GM12878 (cell line): ENCODE results near the gene SERTAD1. TPM values are rescaled to one million over a fixed set of nuclear protein-coding genes. Genes with fewer than 3 reads are reported as not detected.

Experiments used
- ATAC-seq: fragments of 200-7000 bp; cut with Tn5 transposase; 3 replicates; pipeline ENCODE4 v1.9.1; 2020; ENCODE audit warnings: mild to moderate bottlenecking, moderate library complexity
- BruUV-seq: library from RNA; stranded (reverse); fragments of 400-500 nt; replicated peaks from 2 replicates; lab custom pipeline; 2021; lab: Mats Ljungman, UMichigan
- CTCF ChIA-PET: fragments of 300-600 bp; sonication (Branson Sonifier 250); formaldehyde crosslinking; extraction: SDS; loops from one replicate; lab custom pipeline; 2021; ENCODE audit warnings: inconsistent platforms; lab: Yijun Ruan, JAX
- POLR2A ChIA-PET: fragments of 350-600 bp; formaldehyde crosslinking; extraction: SDS; loops from one replicate; lab custom pipeline; 2021; ENCODE audit warnings: inconsistent platforms; lab: Charles Lee
- RAD21 ChIA-PET: fragments of 300-600 bp; sonication (Branson Sonifier 250); formaldehyde crosslinking; loops from one replicate; lab custom pipeline; 2023; ENCODE audit warnings: antibody characterized with exemption; ENCODE audit not compliant: unreplicated experiment; lab: Charles Lee
- SMC1A ChIA-PET: fragments of 300-600 bp; sonication (Branson Sonifier 250); formaldehyde crosslinking; loops from one replicate; lab custom pipeline; 2023; ENCODE audit not compliant: unreplicated experiment, uncharacterized antibody; lab: Charles Lee
- DNase-seq: peaks from one replicate; pipeline ENCODE4 v3.0.0-alpha.2; 2011; ENCODE audit warnings: low read depth, low spot score
- FAIRE-seq: peaks from 3 replicates; lab custom pipeline; 2011; peaks lifted over from hg19 to GRCh38; lab: Jason Lieb, UNC
- H2AFZ ChIP-seq: 2 replicates; pipeline ENCODE4 v1.6.0; 2011; ENCODE audit warnings: low read depth, low read length, control low read depth; ENCODE audit not compliant: control insufficient read depth
- H3K27ac ChIP-seq: 2 replicates; pipeline ENCODE4 v1.5.1; 2011; ENCODE audit warnings: control low read depth; ENCODE audit not compliant: control insufficient read depth, insufficient read depth
- H3K27me3 ChIP-seq, 2 experiments: replicated peaks in 1 of 2; 2 replicates each; pipeline versions ENCODE4 v1.6.0 to v1.6.1; 2011; ENCODE audit warnings: low read length in 1 of 2; ENCODE audit not compliant: control insufficient read depth in 2 of 2, insufficient read depth in 2 of 2
- H3K36me3 ChIP-seq, 2 experiments: 2 replicates each; pipeline ENCODE4 v1.5.1; 2011; ENCODE audit warnings: low read length in 1 of 2; ENCODE audit not compliant: control insufficient read depth in 2 of 2, insufficient read depth in 2 of 2
- H3K4me1 ChIP-seq: 2 replicates; pipeline ENCODE4 v1.6.1; 2011; ENCODE audit warnings: mild to moderate bottlenecking, low read length, moderate library complexity, mixed read lengths; ENCODE audit not compliant: control insufficient read depth, insufficient read depth
- H3K4me2 ChIP-seq: 2 replicates; pipeline ENCODE4 v1.6.0; 2011; ENCODE audit warnings: control low read depth; ENCODE audit not compliant: control insufficient read depth, insufficient read depth
- H3K4me3 ChIP-seq: fragments of 200-600 bp; sonication (generic); 2 replicates; pipeline ENCODE4 v1.5.1; 2016
- H3K79me2 ChIP-seq: 2 replicates; pipeline ENCODE4 v1.6.0; 2011; ENCODE audit warnings: low read length; ENCODE audit not compliant: control insufficient read depth, insufficient read depth
- H3K9ac ChIP-seq: 2 replicates; pipeline ENCODE4 v1.8.0; 2011; ENCODE audit warnings: low read length, control low read depth, mixed read lengths; ENCODE audit not compliant: control insufficient read depth, insufficient read depth
- H3K9me3 ChIP-seq: replicated peaks from 3 replicates; pipeline ENCODE4 v1.5.1; 2011; ENCODE audit warnings: mild to moderate bottlenecking, low read length; ENCODE audit not compliant: control insufficient read depth, insufficient read depth
- H4K20me1 ChIP-seq: 2 replicates; pipeline ENCODE4 v1.6.0; 2011; ENCODE audit not compliant: control insufficient read depth, insufficient read depth
- BHLHE40 ChIP-seq, 2 experiments: fragments of 450-650 bp in 1 of 2; IDR thresholded peaks; 2 replicates each; pipeline ENCODE4 v1.6.1; 2011 to 2017; ENCODE audit warnings: low read depth in 2 of 2, borderline replicate concordance in 1 of 2, improper control_type of control experiment in 1 of 2, low read length in 1 of 2, mild to moderate bottlenecking in 1 of 2
- CHD4 ChIP-seq: fragments of 200-600 bp; sonication (generic); IDR thresholded peaks from 2 replicates; pipeline ENCODE4 v1.6.1; 2016; ENCODE audit warnings: mild to moderate bottlenecking
- KLF5 ChIP-seq: fragments of 450-650 bp; IDR thresholded peaks from 2 replicates; pipeline ENCODE4 v1.6.1; 2014; ENCODE audit warnings: mild to moderate bottlenecking; ENCODE audit not compliant: partially characterized antibody
- LARP7 ChIP-seq: fragments of 450-650 bp; IDR thresholded peaks from 2 replicates; pipeline ENCODE4 v1.6.1; 2017; ENCODE audit warnings: mild to moderate bottlenecking
- MEF2A ChIP-seq: IDR thresholded peaks from 2 replicates; pipeline ENCODE4 v1.6.1; 2011; ENCODE audit warnings: low read depth, mild to moderate bottlenecking, low read length, moderate library complexity; ENCODE audit not compliant: insufficient read depth
- MXI1 ChIP-seq: fragments of 150-350 bp; IDR thresholded peaks from 2 replicates; pipeline ENCODE4 v1.6.1; 2011; ENCODE audit warnings: low read depth, mild to moderate bottlenecking, inconsistent platforms, low read length, improper control_type of control experiment
- NFYA ChIP-seq: IDR thresholded peaks from 2 replicates; pipeline ENCODE4 v1.6.1; 2011; ENCODE audit warnings: low read depth, mild to moderate bottlenecking, low read length, improper control_type of control experiment, borderline replicate concordance
- POLR2AphosphoS5 ChIP-seq: IDR thresholded peaks from 2 replicates; pipeline ENCODE4 v1.6.1; 2011; ENCODE audit warnings: mild to moderate bottlenecking, low read length, inconsistent platforms
- RELA ChIP-seq: fragments of 450-650 bp; IDR thresholded peaks from 2 replicates; pipeline ENCODE4 v1.8.0; 2014; ENCODE audit warnings: borderline replicate concordance; ENCODE audit not compliant: partially characterized antibody
- RELB ChIP-seq: fragments of 450-650 bp; IDR thresholded peaks from 2 replicates; pipeline ENCODE4 v1.6.1; 2017; ENCODE audit warnings: low read depth, mild to moderate bottlenecking, moderate library complexity
- SMARCA5 ChIP-seq: fragments of 450-650 bp; IDR thresholded peaks from 2 replicates; pipeline ENCODE4 v1.6.1; 2017; ENCODE audit warnings: mild to moderate bottlenecking
- SREBF1 ChIP-seq: IDR thresholded peaks from 2 replicates; pipeline ENCODE4 v1.6.1; 2012; ENCODE audit warnings: mild to moderate bottlenecking, low read length
- STAT3 ChIP-seq: IDR thresholded peaks from 2 replicates; pipeline ENCODE4 v1.6.1; 2011; ENCODE audit warnings: low read depth, low read length, improper control_type of control experiment
- TAF1 ChIP-seq: IDR thresholded peaks from 2 replicates; pipeline ENCODE4 v1.6.1; 2011; ENCODE audit warnings: mild to moderate bottlenecking, low read depth, low read length, borderline replicate concordance
- ZBTB11 ChIP-seq: fragments of 450-650 bp; formaldehyde crosslinking; IDR thresholded peaks from 2 replicates; pipeline ENCODE4 v1.5.0; 2022; ENCODE audit warnings: mild to moderate bottlenecking, missing genetic modification characterization
- WGBS: methylation state at CpG from one replicate; pipeline ENCODE4 v1.1.6; 2016; ENCODE audit warnings: low lambda C conversion rate; ENCODE audit not compliant: insufficient replicate concordance, insufficient coverage; ENCODE audit errors: missing lambda C conversion rate; 5-methylcytosine and 5-hydroxymethylcytosine counted together
- in situ Hi-C: fragments of 300-500 bp; cut with MboI; formaldehyde crosslinking; loops from 9 replicates; pipeline ENCODE4 v1.14.3; 2018; ENCODE audit warnings: mixed read lengths
- intact Hi-C: fragments of 100-400 bp; cut with micrococcal nuclease; formaldehyde crosslinking; loops from one replicate; pipeline ENCODE4 v1.14.2; 2022; ENCODE audit not compliant: unreplicated experiment
- polyA plus RNA-seq, 11 experiments: library from polyadenylated mRNA; depleted of rRNA in 4 of 11; unstranded in 6 of 11; stranded (reverse) in 5 of 11; fragments of >200 nt; fragmentation: Nextera tagmentation in 4 of 11; fragmentation: Illumina TruSeq in 1 of 11; extraction: Ambion mirVana in 4 of 11; extraction: Trizol in 1 of 11; gene quantifications; 1 replicate in 1 of 11; 2 replicates in 10 of 11; pipeline versions ENCODE4 v1.2.1 to v1.2.3, GENCODE V29; 2011 to 2016; ENCODE audit warnings: inconsistent platforms in 2 of 11, missing spikeins in 2 of 11, low read depth in 1 of 11
- total RNA-seq, 4 experiments: library from RNA; depleted of rRNA in 3 of 4; stranded (reverse); fragments of >200 nt in 3 of 4; fragmentation: Illumina TruSeq in 1 of 4; extraction: Trizol in 1 of 4; gene quantifications; 2 replicates each; pipeline versions ENCODE4 v1.2.1 to v1.2.3, GENCODE V29; 2013 to 2021
- TF ChIP-seq, protein P1 (sequence below): fragments of 450-650 bp; formaldehyde crosslinking; IDR thresholded peaks from 2 replicates; pipeline ENCODE4 v1.4.0; 2022; ENCODE audit warnings: mild to moderate bottlenecking, moderate library complexity
- TF ChIP-seq, protein P2 (sequence below): IDR thresholded peaks from 2 replicates; pipeline ENCODE4 v1.6.1; 2012; ENCODE audit warnings: low read depth, low read length, improper control_type of control experiment

Gene SERTAD1
- total and polyA plus RNA-seq, 10 of the 15 experiments (the other 5 are each of a cell fraction or from before 2014, with no cell fraction given) = 0.23 to 14.2 (median 8.0) TPM

DNA sequence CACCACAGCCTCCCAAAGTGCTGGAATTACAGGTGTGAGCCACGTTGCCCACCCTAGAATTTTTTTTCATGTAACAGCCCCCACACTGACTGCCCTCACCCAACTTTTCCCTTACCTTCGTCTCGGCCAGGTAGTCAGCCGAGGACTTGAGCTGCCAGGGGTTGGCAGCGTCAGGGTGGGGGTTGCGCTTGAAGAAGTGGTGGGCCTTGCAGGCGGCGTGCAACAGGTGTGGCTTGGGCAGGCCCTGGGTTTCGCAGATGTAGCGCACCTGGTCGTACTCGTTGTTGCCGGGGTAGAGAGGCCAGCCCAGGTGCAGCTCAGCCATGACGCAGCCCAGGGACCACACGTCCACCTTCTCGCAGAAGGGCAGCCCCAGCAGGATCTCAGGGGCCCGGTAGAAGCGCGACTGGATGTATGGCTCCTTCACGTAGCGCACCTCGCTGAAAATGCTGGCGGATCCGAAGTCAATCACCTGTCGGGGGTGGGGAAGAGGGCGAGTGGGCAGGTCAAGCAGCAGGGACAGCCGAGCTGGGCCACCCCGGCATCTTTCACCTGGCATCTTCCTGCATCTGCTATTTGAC, 42.0 kb downstream of the SERTAD1 start:
- in situ Hi-C loops (no loop called here), intact Hi-C loops (no loop called here)
- DNase-seq (no peak), ATAC-seq (no peak), FAIRE-seq (no peak)
- ChIA-PET POLR2A (no interaction called here), SMC1A (no interaction called here), CTCF (no interaction called here), RAD21 (no interaction called here)
- BruUV-seq = no TSS peak
- 66% methylated on average over 28 of the region's 28 CpGs for WGBS
- H3K4me2 ChIP-seq = no peak overlapping the region
- no peaks in the 10 kb centered on the region for H3K36me3 ChIP-seq
- H3K9ac ChIP-seq = no peak overlapping the region
- H4K20me1 ChIP-seq = no peaks in the 10 kb centered on the region
- H3K27ac ChIP-seq = no peak overlapping the region
- no peak overlapping the region for H3K4me3 ChIP-seq
- H3K9me3 ChIP-seq = no peaks in the 10 kb centered on the region
- H3K79me2 ChIP-seq = no peaks in the 10 kb centered on the region
- no peaks in the 10 kb centered on the region for H3K27me3 ChIP-seq
- no peak for TF ChIP-seq BHLHE40 (IDR thresholded peaks at IDR 0.05; ENCODE audit: borderline replicate concordance in 1 of 2, low read depth in 2 of 2, low read length in 1 of 2)
- TF ChIP-seq LARP7 = no peak
- no peak for TF ChIP-seq CHD4
- TF ChIP-seq, protein P1, sequence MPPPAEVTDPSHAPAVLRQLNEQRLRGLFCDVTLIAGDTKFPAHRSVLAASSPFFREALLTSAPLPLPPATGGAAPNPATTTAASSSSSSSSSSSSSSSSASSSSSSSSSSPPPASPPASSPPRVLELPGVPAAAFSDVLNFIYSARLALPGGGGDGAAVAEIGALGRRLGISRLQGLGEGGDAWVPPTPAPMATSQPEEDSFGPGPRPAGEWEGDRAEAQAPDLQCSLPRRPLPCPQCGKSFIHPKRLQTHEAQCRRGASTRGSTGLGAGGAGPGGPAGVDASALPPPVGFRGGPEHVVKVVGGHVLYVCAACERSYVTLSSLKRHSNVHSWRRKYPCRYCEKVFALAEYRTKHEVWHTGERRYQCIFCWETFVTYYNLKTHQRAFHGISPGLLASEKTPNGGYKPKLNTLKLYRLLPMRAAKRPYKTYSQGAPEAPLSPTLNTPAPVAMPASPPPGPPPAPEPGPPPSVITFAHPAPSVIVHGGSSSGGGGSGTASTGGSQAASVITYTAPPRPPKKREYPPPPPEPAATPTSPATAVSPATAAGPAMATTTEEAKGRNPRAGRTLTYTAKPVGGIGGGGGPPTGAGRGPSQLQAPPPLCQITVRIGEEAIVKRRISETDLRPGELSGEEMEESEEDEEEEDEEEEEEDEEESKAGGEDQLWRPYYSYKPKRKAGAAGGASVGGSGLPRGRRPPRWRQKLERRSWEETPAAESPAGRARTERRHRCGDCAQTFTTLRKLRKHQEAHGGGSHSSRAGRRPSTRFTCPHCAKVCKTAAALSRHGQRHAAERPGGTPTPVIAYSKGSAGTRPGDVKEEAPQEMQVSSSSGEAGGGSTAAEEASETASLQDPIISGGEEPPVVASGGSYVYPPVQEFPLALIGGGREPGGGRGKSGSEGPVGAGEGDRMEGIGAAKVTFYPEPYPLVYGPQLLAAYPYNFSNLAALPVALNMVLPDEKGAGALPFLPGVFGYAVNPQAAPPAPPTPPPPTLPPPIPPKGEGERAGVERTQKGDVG (CRISPR knock-in tag) = no peak
- no peak for TF ChIP-seq KLF5
- no peak for TF ChIP-seq SREBF1
- TF ChIP-seq POLR2AphosphoS5 = no peak
- TF ChIP-seq NFYA = no peak
- TF ChIP-seq RELA = no peak
- TF ChIP-seq MXI1 = no peak
- no peak for TF ChIP-seq MEF2A
- TF ChIP-seq TAF1 = no peak
- no peak for TF ChIP-seq SMARCA5
- no peak for TF ChIP-seq STAT3
- no peak for TF ChIP-seq RELB
- TF ChIP-seq, protein P2, sequence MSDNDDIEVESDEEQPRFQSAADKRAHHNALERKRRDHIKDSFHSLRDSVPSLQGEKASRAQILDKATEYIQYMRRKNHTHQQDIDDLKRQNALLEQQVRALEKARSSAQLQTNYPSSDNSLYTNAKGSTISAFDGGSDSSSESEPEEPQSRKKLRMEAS = no peak
- TF ChIP-seq ZBTB11 = no peak
- no peak overlapping the region for H2AFZ ChIP-seq
- H3K4me1 ChIP-seq = no peaks in the 10 kb centered on the region
